Measurements from ENCODE around the gene CPSF6. TPM values are rescaled to one million over a fixed set of nuclear protein-coding genes. Genes with fewer than 3 reads are reported as not detected.

Gene CPSF6
- total and polyA plus RNA-seq, 2 of the 8 experiments (the other 6 are each of a cell fraction or from before 2014, with no cell fraction given) = 92.7 to 167 TPM

GRCh38 chr12:69247268-69248018, 8.1 kb downstream of the CPSF6 start:
- TF ChIP-seq, protein P1, sequence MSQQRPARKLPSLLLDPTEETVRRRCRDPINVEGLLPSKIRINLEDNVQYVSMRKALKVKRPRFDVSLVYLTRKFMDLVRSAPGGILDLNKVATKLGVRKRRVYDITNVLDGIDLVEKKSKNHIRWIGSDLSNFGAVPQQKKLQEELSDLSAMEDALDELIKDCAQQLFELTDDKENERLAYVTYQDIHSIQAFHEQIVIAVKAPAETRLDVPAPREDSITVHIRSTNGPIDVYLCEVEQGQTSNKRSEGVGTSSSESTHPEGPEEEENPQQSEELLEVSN (IDR thresholded peaks at IDR 0.05) = no peak
- TF ChIP-seq CEBPB (IDR thresholded peaks at IDR 0.05; ENCODE audit: low read depth, low read length) (no peak), POU5F1 (IDR thresholded peaks at IDR 0.05; ENCODE audit: low read depth, low read length) (no peak), PHF8 (conservative IDR thresholded peaks at IDR 0.05; ENCODE audit: low read depth, low read length) (no peak), SIRT6 (IDR thresholded peaks at IDR 0.05; ENCODE audit: low read length) (no peak)
- no peak overlapping the region for H2BK5ac ChIP-seq (ENCODE audit: low read depth, low read length)
- no peak overlapping the region for H3K9ac ChIP-seq (replicated peaks in 1 of 4; ENCODE audit: extremely low read depth in 1 of 4, low read depth in 3 of 4, low read length in 3 of 4)
- H3K9me3 ChIP-seq (ENCODE audit: insufficient read depth in 2 of 2, low read depth in 1 of 2, low read length in 1 of 2) = no peaks in the 10 kb centered on the region
- no peak overlapping the region for H3K4ac ChIP-seq (replicated peaks; ENCODE audit: insufficient read length, low read depth, low read length)
- FAIRE-seq (no peak), DNase-seq (ENCODE audit: low read depth in 1 of 2, low spot score in 2 of 2) (no peak)
- peaks cover 29 to 38% of the 10 kb centered on the region in 2 experiments for H4K20me1 ChIP-seq (replicated peaks in 1 of 2; ENCODE audit: control insufficient read depth in 1 of 2, insufficient read depth in 2 of 2, low read length in 2 of 2)
- no peak overlapping the region for H3K14ac ChIP-seq (ENCODE audit: insufficient read length)
- no peaks in the 10 kb centered on the region for H3K23me2 ChIP-seq (ENCODE audit: low read depth, low read length)
- no peak overlapping the region for H2BK15ac ChIP-seq (ENCODE audit: low read length)
- H3K23ac ChIP-seq (ENCODE audit: insufficient read length) = no peak overlapping the region
- H3K27me3 ChIP-seq (replicated peaks in 1 of 4; ENCODE audit: control insufficient read depth in 3 of 4, extremely low read depth in 1 of 4, insufficient read depth in 3 of 4, low read length in 3 of 4) = no peaks in the 10 kb centered on the region
- H2BK120ac ChIP-seq (replicated peaks; ENCODE audit: low read depth, low read length) = no peak overlapping the region
- H4K5ac ChIP-seq (ENCODE audit: insufficient read length, low read depth, low read length) = no peak overlapping the region
- 95% methylated on average over 3 of the region's 3 CpGs; no CpG with 5 or more reads in 1 of the 2 experiments for WGBS, 2 experiments (ENCODE audit: extremely low coverage in 1 of 2, insufficient coverage in 1 of 2, insufficient read length in 1 of 2, insufficient replicate concordance in 2 of 2, low coverage in 1 of 2, low lambda C conversion rate in 2 of 2, missing lambda C conversion rate in 1 of 2)
- CTCF ChIA-PET (ENCODE audit: partially characterized antibody) = interaction anchor here (1.4 to 1.6 kb wide), 3 partner anchors 22 to 93 kb away, joined by 3 to 7 read pairs (median 4); no protein-coding TSS in a partner anchor
- H3K27ac ChIP-seq (ENCODE audit: low read depth, low read length) = no peak overlapping the region
- H3K18ac ChIP-seq (ENCODE audit: extremely low read depth, low read length) = no peak overlapping the region
- H2AFZ ChIP-seq (ENCODE audit: low read length) = no peak overlapping the region
- H3K4me1 ChIP-seq (replicated peaks in 1 of 4; ENCODE audit: control insufficient read depth in 3 of 4, insufficient read depth in 4 of 4, low read length in 3 of 4) = peaks cover 0 to 5% (median 4%) of the 10 kb centered on the region in 4 experiments; a peak in 4 of 7 replicates
- H2BK12ac ChIP-seq (ENCODE audit: low read depth, low read length) = no peak overlapping the region
- no peak overlapping the region for H3K56ac ChIP-seq (replicated peaks; ENCODE audit: insufficient read length, low read depth, low read length)
- H3K79me1 ChIP-seq (ENCODE audit: low read depth, low read length) = no peaks in the 10 kb centered on the region
- H2AK5ac ChIP-seq (ENCODE audit: low read depth, low read length) = no peak overlapping the region
- H3K4me2 ChIP-seq (ENCODE audit: insufficient read depth in 1 of 2, low read depth in 2 of 2, low read length in 2 of 2) = no peak overlapping the region
- no peak overlapping the region for H2BK20ac ChIP-seq (ENCODE audit: low read length)
- no peak overlapping the region for H3K4me3 ChIP-seq (ENCODE audit: extremely low read depth in 1 of 4, insufficient read depth in 2 of 4, low read depth in 3 of 4, low read length in 4 of 4)
- H3K36me3 ChIP-seq (ENCODE audit: control insufficient read depth in 2 of 4, insufficient read depth in 4 of 4, low read length in 3 of 4) = peaks cover 0 to 22% (median 3%) of the 10 kb centered on the region in 4 experiments; a peak in 3 of 8 replicates
- no peak overlapping the region for H4K91ac ChIP-seq (replicated peaks; ENCODE audit: insufficient read length, low read length)
- H4K8ac ChIP-seq (ENCODE audit: extremely low read depth, insufficient read depth, low read length) = no peak overlapping the region
- H3K79me2 ChIP-seq (ENCODE audit: control insufficient read depth in 1 of 2, insufficient read depth in 2 of 2, low read length in 2 of 2) = peaks cover 60 to 99% of the 10 kb centered on the region in 2 experiments
- POLR2A ChIA-PET (ENCODE audit: partially characterized antibody) = interaction anchor here (0.8 to 3.3 kb wide), 5 partner anchors 7 to 66 kb away, joined by 3 to 25 read pairs (median 4); partner anchors contain the start of gene CPSF6
